ENCODE results near the gene LY6G5B.

- TF ChIP-seq CTCF (IDR thresholded peaks at IDR 0.05) (no peak), POLR2A (IDR thresholded peaks at IDR 0.05) (no peak), EP300 (IDR thresholded peaks at IDR 0.05; ENCODE audit: low read depth) (no peak)
Measured at GRCh38 chr6:31692886-31693285, 23.1 kb downstream of the LY6G5B start.
